Loucy (cell line): ENCODE data around the gene DIRAS1.

Experiments used
- CTCF ChIP-seq: fragments of 200-600 bp; sonication (generic); conservative IDR thresholded peaks from 2 replicates; pipeline ENCODE4 v1.5.1; 2014; ENCODE audit warnings: mild to moderate bottlenecking, antibody characterized with exemption, low read length
- EZH2phosphoT487 ChIP-seq: fragments of 200-600 bp; IDR thresholded peaks from 2 replicates; pipeline ENCODE4 v1.6.1; 2018; ENCODE audit warnings: antibody characterized with exemption, mild to moderate bottlenecking, moderate library complexity, borderline replicate concordance

- TF ChIP-seq EZH2phosphoT487 (no peak), CTCF (no peak)
Measured at GRCh38 chr19:2685204-2685704, 35.9 kb downstream of the DIRAS1 start.
